GM21576 (cell line): ENCODE measurements around the gene CFAP52.
"Not testable (repeated sequence)": the region's sequence is repeated elsewhere in the genome, so short reads cannot be mapped to it uniquely, and the experiment has no call there.

Experiments used
- ATAC-seq: cut with Tn5 transposase; IDR thresholded peaks from one replicate; pipeline ENCODE4 v1.9.1; 2021; ENCODE audit warnings: mild to moderate bottlenecking, moderate library complexity; ENCODE audit not compliant: unreplicated experiment

Gene CFAP52, protein sequence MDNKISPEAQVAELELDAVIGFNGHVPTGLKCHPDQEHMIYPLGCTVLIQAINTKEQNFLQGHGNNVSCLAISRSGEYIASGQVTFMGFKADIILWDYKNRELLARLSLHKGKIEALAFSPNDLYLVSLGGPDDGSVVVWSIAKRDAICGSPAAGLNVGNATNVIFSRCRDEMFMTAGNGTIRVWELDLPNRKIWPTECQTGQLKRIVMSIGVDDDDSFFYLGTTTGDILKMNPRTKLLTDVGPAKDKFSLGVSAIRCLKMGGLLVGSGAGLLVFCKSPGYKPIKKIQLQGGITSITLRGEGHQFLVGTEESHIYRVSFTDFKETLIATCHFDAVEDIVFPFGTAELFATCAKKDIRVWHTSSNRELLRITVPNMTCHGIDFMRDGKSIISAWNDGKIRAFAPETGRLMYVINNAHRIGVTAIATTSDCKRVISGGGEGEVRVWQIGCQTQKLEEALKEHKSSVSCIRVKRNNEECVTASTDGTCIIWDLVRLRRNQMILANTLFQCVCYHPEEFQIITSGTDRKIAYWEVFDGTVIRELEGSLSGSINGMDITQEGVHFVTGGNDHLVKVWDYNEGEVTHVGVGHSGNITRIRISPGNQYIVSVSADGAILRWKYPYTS

DNA sequence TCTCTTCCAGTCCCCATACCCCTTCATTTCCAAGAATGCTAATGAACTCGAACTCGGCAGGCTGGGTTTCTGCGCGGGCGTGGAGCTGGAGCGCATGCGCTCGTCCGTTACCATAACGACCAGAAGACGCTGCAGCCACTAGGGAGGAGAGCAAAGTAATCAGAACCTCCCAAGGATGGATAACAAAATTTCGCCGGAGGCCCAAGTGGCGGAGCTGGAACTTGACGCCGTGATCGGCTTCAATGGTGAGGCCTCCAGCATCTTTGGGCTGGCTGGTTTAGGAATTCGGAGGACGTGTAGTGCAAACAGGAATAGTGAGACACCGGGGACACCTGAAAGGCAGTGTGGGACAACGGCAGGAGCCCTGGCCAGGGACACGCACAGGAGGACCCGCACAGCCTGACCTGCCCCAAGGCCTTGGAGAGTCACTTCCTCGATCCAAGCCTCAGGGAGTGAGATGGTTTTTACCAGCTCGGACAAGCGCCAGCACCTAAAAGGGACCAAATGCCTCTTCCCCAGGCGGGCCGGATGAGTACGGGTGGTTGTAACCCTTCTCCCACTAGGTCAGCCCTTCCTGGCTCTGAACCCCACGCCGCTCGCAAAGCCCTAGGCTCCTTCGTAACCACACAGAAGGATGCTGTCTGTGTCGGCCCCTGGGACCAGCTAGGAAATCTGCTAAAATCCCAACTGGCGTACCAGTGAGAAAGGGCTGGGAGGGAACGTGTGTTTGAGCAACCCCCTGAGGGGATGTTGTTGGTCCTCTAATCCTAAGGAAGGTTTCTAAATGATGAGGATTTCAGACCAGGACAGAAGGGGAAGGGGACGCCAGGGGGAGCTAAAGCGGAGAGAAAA lies at the start of gene CFAP52:
Gene CFAP52 (plus strand): TSS at position 122 of the 852 bp plus-strand sequence. CDS start 54 bp downstream, at position 176.
- peak; percentile 57 for ATAC-seq

DNA sequence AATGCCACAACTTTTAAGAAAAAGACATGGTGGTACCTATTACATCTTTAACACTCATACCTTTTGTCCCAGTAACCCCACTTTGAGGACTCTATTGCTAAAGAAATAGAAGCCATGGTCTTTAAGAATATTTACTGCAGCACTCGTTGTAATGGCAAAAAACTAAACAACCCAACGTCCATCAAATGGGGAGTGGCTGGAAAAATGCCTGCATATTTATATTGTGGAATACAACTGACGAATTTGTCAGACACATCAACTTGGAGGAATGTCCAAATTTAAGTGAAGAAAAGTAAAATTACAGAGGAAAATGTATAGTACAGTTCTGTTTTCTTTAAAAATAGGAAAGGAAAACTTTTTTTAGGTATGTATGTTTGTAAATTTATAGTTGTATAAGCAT lies 48.7 kb upstream of the CFAP52 start:
- ATAC-seq: no peak

DNA sequence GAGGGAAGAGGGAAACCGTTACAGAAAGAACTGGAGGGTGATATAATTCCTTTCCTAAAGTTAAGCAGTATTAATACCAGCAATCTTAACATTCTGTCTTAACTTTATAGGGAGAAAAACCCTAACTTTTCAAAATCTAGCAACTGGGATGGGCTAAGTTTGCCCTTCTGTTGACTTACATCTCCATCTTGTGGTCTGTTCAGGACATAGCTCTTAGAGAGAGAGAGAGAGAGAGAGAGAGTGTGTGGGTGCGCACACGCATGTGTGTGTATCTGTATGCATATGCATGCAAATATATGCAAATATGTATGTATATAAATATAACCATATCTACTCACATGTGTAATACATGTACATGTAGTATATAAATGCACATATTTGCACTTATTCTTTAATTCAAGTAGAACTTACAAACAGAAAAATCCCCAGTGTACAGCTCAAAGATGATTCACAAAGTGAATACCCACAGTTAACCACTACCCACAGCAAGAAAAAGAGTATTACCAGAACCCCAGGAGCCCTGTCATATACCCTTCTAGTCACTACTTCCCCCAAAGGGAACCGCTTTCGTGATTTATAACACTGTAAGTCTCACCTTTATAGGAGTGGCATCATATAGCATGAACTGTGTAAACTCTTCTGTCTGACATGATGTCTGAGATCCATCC lies 47.3 kb upstream of the CFAP52 start:
- ATAC-seq: no peak

DNA sequence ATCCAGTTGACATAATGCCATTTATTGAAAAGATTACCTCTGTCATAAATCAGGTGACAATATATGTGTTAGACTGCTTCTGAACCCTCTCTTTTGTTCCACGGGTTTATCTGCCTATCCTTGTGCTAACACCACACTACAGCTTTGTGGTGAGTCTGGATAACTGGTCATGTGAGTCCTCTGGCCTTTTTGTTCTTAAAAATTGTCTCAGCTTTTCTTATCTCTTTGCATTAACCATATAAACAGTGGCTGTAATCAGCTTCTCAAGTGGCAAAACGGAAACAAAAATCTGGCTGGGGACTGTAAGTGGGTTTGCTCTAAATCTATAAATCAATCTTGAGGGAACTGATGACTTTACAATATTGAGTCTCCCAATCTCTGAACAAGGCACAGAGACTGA lies 45.4 kb upstream of the CFAP52 start:
- ATAC-seq: no peak

DNA sequence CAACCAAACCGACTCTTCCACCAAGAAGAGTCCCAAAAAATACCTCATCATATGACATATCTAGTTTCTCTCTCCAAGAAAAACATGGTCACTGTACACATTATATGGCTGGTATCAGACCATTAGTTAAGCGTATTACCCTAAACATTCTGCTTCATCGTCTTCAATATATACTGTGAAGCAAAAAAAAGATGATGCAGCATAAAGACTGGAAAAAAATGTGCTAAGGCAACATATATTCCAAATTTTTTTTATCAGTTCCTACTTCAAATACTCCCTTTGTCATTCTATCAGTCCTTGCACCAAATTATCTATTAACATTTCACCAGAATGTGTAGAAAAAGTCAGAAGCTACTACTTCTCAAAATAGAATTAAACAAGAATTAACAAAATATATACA lies 43.7 kb upstream of the CFAP52 start:
- ATAC-seq: no peak

DNA sequence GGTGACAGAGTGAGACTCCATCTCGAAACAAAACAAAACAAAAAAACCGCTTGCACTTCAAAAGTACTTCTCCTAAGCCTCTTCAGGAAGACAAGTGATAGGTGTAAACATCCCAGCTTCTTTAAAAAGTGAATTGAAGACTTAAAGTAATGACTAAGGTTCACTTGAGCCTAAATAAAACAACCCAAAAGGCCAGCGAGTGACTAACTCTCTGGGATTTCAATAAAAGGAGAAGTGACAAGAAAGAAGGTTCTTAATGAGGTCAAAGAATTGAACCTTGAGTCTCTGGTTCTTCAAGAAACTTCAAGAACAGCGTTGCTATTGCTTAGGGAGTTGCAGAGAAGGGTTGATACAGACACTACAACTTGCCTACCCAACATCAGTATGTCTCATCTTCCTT lies 43.0 kb upstream of the CFAP52 start:
- no peak for ATAC-seq

DNA sequence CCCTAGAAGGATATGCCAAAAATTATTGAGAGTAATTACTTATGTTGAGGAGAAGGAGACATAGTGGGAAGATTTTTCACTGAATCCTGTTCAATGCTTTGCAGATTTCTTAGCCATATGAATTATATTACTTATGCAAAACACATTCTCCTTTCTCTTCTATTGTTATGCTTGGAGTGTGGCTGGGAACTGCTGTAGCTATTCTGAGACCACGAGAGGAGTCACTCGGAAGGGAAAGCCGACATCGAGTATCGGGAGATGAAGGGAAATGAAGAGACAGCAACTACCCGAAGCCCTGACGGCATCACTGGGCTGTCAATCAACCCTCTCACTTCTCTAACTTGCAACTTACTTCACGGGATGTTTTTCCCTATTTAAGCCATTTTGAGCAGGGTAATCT lies 40.4 kb upstream of the CFAP52 start:
- no peak for ATAC-seq

DNA sequence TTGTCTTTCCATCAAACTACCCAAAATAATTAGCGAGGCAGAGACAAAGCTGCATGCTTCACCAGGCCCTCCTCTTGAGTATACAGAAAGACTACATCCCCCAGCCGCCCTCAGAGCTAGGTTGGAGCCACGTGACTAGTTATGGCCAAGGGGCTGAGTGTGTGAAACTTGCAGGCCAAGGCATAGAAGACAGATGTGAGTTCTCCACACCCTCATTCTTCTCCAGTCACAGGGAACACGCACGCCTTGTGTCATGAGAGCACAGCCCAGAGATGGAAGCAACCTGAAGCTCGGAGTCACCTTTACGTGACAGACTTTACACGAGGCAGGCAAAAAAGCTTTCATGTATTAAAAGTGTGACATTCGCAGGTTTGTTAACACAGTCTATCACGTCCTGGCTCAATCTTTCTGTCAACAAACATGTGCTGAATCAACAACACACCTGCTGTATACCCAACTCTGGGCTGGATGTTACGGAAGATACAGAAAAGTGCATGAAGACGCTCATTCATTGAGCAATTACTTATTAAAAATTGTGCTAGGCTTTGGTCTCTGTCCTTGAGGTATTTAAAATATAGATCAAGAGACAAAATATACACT lies 39.2 kb upstream of the CFAP52 start:
- no peak for ATAC-seq

DNA sequence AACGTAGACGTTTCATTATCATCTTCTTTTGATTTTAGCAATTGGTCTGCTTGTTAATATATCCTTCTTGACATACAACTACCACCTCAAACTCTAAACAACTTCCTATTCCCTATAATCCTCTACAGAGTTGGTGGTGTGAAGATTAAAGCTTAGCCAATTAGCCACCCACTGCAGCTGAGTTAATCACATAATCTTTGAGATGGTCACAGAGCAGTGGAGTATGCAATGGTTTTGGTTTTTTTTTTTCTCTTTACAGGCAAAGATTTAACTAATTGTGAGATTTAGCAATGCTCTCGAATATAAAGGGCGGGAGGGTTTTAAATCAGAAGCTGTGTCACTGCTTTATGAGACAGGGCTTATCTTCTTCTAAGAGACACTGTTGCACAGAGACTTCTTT lies 37.8 kb upstream of the CFAP52 start:
- no peak for ATAC-seq

DNA sequence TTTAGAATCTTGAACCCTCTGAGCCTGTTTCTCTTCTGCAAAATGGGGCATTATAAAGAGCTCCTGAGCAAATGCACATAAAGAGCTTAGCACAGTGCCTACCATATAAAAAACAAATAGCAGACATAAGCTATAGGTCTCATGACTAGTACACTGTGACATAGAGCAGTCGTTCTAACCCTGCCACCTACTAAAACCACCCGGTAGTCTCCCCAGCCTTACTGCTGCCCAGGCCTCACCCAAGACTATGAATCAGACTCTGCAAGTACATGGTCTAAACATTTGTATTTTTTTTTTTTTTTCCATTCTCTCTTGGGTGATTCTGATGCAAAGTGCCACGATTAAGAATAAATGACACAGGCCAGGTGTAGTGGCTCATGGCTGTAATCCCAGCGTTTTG lies 34.7 kb upstream of the CFAP52 start:
- ATAC-seq: no peak

DNA sequence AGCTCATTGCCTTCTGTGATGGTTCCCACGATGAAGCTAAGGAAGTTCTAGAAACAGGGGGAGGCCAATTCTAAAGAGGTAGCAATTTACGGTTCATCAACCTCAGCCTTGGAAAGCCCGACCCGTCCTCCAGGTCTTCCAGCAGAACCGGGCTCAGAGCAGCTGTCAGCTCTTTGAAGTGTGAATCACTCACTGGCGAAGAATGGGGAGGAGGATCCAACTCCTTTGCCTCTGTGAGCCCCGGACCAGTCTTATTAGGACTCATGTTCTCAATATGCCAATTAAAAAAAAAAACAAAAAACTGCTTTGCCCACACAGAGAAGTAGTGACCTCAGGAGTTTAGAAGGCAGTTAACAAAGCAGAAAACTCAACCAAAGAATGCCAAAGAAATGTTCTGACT lies 32.2 kb upstream of the CFAP52 start:
- no peak for ATAC-seq

DNA sequence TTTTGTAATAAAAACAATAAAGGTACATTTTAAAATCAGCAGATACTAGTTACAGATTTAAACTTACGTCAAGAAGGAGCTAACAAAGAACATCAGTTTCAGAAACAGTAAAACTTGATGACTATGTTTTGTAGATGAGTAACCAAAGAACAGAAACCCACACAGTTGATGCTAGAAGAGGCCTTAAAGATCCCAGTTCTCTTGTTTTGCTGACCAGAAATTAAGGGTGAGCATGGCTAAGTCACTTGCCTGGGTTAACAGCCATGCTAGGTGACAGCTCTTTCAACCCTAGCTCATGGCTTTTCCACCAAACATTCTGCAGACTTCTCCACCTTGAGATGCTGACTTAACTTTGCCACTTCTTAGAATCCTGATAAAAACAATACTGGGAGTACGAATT lies 27.2 kb upstream of the CFAP52 start:
- ATAC-seq: no peak

DNA sequence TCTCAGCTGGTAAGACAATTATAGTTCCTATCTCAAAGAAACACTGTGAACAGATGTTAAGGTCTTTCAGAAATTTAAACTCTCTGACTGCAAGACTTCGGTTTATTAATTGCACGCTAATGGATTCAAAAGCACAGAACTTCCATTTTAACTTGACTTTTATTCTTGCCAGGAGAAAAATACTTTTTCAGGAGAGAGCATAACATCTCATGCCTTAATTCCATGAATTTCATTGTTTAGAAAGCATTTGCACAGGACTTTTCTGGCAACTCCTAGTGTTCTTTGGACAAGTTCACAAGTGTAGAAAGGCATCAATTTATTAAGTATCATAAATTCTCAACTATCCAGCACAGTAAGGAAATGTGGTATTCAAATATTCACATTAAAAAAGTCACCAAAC lies 23.3 kb upstream of the CFAP52 start:
- no peak for ATAC-seq

DNA sequence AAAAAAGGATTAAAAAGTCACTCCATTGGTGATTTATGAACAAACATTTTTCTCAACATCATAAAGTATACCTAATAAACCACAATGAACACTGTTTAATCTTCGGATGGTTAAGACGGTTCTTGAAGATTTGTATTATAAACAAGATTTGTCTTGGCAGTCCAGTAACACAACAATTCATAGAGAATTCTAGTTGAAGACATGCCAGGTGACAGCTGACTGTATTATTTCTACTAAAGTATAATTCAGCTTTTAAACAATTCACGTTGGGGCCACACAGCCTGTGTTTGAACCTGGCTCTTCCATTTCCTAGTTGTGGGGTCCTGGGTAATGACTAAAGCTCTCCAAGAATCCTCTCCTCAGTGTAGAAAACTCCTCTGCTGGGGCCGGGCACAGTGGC lies 22.8 kb upstream of the CFAP52 start:
- no peak for ATAC-seq

DNA sequence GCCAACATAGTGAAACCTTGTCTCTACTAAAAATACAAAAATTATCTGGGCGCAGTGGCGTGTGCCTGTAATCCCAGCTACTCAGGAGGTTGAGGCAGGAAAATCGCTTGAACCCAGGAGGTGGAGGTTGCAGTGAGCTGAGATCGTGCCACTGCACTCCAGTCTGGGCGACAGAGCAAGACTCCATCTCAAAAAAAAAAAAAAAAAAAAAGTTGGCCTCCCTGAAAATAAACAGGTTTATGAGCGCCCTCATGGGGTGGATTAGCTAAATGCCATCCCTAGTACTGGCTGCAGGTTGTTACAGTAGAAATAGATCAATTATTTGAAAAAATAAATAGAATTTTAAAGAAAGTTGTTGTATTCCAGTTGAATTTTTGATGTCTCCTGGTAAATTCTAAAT lies 21.7 kb upstream of the CFAP52 start:
- ATAC-seq: not testable (repeated sequence)

DNA sequence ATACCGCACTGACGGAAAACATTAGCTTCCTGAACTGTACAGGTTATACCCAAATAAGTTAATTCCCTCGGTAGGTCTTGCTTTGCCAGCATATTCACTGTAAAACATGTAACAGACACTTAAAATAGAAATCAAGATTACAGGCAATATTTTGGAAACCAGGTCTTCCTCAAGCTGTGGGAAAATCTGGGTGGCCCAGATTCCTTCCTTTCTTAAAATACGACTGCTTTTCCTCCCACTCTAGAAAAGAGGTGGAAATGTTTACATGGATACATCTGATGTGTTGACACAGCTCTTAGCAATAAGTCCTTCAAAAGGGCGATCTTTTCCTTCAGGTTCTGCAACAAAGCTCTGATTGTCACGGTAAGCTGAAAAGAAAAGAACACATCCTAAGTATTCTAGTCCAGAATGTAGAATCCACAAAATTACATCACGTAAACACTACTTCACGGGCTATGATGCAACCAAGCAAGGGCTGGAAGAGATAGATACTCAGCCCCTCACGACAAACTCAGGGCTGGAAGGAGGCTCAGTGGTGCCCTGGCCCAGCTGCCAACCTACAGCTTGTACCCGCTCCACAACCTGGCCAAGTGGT lies 19.2 kb upstream of the CFAP52 start:
- ATAC-seq: no peak

DNA sequence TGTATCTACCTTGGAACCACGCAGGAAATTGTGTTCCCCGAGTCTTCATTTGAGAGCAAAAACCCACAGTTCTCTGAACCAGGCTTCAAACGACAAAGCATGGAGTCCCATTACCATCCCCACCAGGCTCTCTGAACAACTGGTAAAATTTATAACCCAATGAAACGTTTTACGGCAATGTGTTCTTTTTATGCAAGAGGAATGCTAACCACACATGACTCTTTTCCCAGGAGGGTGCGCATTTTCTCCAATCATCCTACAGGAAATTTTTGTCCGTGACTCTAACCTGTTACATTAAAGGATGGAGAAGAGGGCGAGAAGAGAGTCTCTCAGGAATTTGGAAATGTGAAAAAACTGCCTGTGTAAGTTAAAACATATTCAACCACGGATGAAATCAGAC lies 18.6 kb upstream of the CFAP52 start:
- ATAC-seq: no peak

DNA sequence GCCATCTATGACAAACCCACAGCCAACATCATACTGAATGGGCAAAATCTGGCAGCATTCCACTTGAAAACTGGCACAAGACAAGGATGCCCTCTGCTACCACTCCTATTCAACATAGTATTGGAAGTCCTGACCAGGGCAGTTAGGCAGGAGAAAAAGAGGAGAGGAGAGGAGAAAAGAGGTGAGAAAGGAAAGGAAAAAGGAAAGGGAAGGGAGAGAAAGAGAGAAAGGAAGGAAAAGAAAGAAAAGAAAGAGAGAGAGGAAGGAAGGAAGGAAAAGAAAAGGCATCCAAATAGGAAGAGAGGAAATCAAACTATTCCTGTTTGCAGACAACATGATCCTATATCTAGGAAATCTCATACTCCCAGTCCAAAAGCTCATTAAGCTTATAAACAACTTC lies 12.3 kb upstream of the CFAP52 start:
- no peak for ATAC-seq

DNA sequence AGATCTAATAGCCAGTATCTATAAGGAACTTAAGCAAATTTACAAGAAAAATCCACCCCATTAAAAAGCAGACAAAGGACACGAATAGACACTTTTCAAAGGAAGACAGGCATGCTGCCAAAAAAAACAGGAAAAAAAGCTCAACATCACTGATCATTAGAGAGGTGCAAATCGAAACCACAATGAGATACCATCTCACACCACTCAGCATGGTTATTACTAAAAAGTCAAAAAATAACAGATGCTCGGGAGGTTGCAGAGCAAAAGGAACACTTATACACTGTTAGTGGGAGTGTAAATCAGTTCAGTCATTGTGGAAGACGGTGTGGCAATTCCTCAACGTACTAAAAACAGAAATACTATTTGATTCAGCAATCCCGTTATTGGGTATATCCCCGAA lies 10.4 kb upstream of the CFAP52 start:
- ATAC-seq: no peak

DNA sequence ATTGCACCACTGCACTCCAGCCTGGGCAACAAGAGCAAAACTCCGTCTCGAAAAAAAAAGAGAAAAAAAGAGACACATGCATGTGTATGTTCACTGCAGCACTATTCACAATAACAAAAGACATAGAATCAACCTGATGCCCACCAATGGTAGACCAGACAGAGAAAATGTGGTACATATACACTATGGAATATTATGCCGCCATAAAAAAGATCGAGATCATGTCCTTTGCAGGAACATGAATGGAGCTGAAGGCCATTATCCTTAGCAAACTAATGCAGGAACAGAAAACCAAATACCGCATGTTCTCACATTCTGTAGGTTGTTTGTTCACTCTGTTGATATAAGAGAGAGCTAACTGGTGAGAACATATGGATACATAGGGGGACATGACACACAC lies 9.7 kb upstream of the CFAP52 start:
- ATAC-seq: not testable (repeated sequence)
